ENCODE measurements around the gene MCC. TPM values are rescaled to one million over a fixed set of nuclear protein-coding genes. Genes with fewer than 3 reads are reported as not detected.

The MCC gene
- polyA plus RNA-seq, 1 donor (not counting 4 experiments of a cell fraction or from before 2014, with no cell fraction given): 24.6 TPM

DNA sequence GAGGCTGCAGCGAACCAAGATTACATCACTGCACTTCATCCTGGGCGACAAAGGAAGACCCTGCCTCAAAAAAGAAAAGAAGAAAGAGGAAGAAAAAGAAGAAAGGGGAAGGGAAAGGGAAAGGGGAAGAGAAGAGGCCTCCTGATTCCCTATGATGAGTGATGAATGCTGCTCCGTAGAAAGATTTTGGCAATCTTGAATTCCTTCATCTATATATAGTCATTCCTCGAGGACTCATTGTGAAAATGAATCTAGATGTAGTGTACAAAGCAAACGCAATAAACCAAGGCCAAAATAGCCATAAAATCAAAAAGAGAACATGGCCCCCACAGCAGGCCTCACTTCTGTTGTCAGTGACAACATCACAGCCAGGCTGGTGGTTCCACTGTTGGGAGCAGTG is 293.7 kb downstream of the MCC start:
- Histone ChIP-seq H3K27ac (ENCODE audit: control insufficient read depth, insufficient read depth, low read length) (no peak overlapping the region), H4K20me1 (ENCODE audit: control insufficient read depth, extremely low read depth, insufficient read depth, low read length) (no peaks in the 10 kb centered on the region)
- no peak for FAIRE-seq

DNA sequence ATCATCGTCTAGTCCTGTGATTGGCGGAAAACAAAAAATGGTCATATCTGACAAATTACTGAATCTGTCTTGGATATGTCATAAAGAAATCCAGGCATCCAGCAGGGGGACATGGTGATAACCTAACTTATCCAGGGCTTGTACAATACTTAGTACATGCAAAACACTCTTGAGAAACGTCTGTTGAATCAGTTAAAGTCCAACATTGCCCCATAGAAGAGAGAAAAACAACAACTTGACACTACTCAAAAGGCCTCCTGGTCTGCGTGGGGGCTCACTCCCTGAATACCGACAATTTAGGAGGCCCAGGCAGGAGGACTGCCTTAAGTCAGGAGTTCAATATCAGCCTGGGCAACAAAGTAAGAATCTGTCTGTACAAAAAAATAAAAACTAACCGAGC is 294.1 kb downstream of the MCC start:
- H3K4me3 ChIP-seq (ENCODE audit: control insufficient read depth in 2 of 3, extremely low read depth in 1 of 3, insufficient read depth in 2 of 3, low read depth in 1 of 3, low read length in 3 of 3): no peak overlapping the region
- H3K9me3 ChIP-seq (ENCODE audit: control insufficient read depth, low read depth, low read length): no peaks in the 10 kb centered on the region
- H3K9ac ChIP-seq (ENCODE audit: control insufficient read depth, extremely low read depth, insufficient read depth, low read length): no peak overlapping the region
- DNase-seq (ENCODE audit: low read depth, low spot score) (no peak), FAIRE-seq (no peak)
- no peak overlapping the region for H3K4me2 ChIP-seq (ENCODE audit: control insufficient read depth, extremely low read depth, insufficient read depth, low read depth, low read length)
- no peaks in the 10 kb centered on the region for H3K9me1 ChIP-seq (ENCODE audit: control insufficient read depth, extremely low read depth, insufficient read depth, low read length)
- H4K20me1 ChIP-seq (ENCODE audit: control insufficient read depth, extremely low read depth, insufficient read depth, low read length): no peaks in the 10 kb centered on the region
- H3K79me2 ChIP-seq (ENCODE audit: control insufficient read depth, insufficient read depth, low read length): peaks cover 79% of the 10 kb centered on the region
- dilution Hi-C loops (cut with MboI; ENCODE audit: extremely low pct_ligation_motif_present, low sequenced_read_pairs): no loop called here
- peaks cover 21% of the 10 kb centered on the region for H3K4me1 ChIP-seq (ENCODE audit: control insufficient read depth, extremely low read depth, insufficient read depth, low read length)
- H3K27ac ChIP-seq (ENCODE audit: control insufficient read depth, insufficient read depth, low read length): no peak overlapping the region
- no peaks in the 10 kb centered on the region for H3K27me3 ChIP-seq (ENCODE audit: control insufficient read depth, extremely low read depth, insufficient read depth, low read length)
- H3K36me3 ChIP-seq (ENCODE audit: control insufficient read depth in 2 of 2, extremely low read depth in 1 of 2, insufficient read depth in 2 of 2, low read length in 2 of 2): peaks cover 5 to 9% of the 10 kb centered on the region in 2 experiments
- H2AFZ ChIP-seq (ENCODE audit: control insufficient read depth, low read length): no peak overlapping the region
- no peak for TF ChIP-seq EZH2 (IDR thresholded peaks at IDR 0.05; ENCODE audit: low read length)

More for the DNA sequence above, 293.7 kb downstream of the MCC start:
- H3K79me2 ChIP-seq (ENCODE audit: control insufficient read depth, insufficient read depth, low read length): peaks cover 77% of the 10 kb centered on the region
- no peak overlapping the region for H3K9ac ChIP-seq (ENCODE audit: control insufficient read depth, extremely low read depth, insufficient read depth, low read length)
- TF ChIP-seq, protein P1, sequence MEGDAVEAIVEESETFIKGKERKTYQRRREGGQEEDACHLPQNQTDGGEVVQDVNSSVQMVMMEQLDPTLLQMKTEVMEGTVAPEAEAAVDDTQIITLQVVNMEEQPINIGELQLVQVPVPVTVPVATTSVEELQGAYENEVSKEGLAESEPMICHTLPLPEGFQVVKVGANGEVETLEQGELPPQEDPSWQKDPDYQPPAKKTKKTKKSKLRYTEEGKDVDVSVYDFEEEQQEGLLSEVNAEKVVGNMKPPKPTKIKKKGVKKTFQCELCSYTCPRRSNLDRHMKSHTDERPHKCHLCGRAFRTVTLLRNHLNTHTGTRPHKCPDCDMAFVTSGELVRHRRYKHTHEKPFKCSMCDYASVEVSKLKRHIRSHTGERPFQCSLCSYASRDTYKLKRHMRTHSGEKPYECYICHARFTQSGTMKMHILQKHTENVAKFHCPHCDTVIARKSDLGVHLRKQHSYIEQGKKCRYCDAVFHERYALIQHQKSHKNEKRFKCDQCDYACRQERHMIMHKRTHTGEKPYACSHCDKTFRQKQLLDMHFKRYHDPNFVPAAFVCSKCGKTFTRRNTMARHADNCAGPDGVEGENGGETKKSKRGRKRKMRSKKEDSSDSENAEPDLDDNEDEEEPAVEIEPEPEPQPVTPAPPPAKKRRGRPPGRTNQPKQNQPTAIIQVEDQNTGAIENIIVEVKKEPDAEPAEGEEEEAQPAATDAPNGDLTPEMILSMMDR (optimal IDR thresholded peaks at IDR 0.05 in 1 of 3, IDR thresholded peaks at IDR 0.05 in 1 of 3, conservative IDR thresholded peaks at IDR 0.05 in 1 of 3; ENCODE audit: extremely low read depth in 1 of 3, insufficient read depth in 2 of 3, low read length in 3 of 3): no peak
- no peak for TF ChIP-seq EZH2 (IDR thresholded peaks at IDR 0.05; ENCODE audit: low read length)
- H3K36me3 ChIP-seq (ENCODE audit: control insufficient read depth in 2 of 2, extremely low read depth in 1 of 2, insufficient read depth in 2 of 2, low read length in 2 of 2): peaks cover 5 to 9% of the 10 kb centered on the region in 2 experiments
- H3K4me1 ChIP-seq (ENCODE audit: control insufficient read depth, extremely low read depth, insufficient read depth, low read length): peaks cover 22% of the 10 kb centered on the region
- H3K4me2 ChIP-seq (ENCODE audit: control insufficient read depth, extremely low read depth, insufficient read depth, low read depth, low read length): no peak overlapping the region
- no peaks in the 10 kb centered on the region for H3K9me1 ChIP-seq (ENCODE audit: control insufficient read depth, extremely low read depth, insufficient read depth, low read length)
- dilution Hi-C loops (cut with MboI; ENCODE audit: extremely low pct_ligation_motif_present, low sequenced_read_pairs): no loop called here
- no peaks in the 10 kb centered on the region for H3K27me3 ChIP-seq (ENCODE audit: control insufficient read depth, extremely low read depth, insufficient read depth, low read length)
- no peaks in the 10 kb centered on the region for H3K9me3 ChIP-seq (ENCODE audit: control insufficient read depth, low read depth, low read length)
- DNase-seq (ENCODE audit: low read depth, low spot score): no peak
- H3K4me3 ChIP-seq (ENCODE audit: control insufficient read depth in 2 of 3, extremely low read depth in 1 of 3, insufficient read depth in 2 of 3, low read depth in 1 of 3, low read length in 3 of 3): no peak overlapping the region
- no peak overlapping the region for H2AFZ ChIP-seq (ENCODE audit: control insufficient read depth, low read length)
